Breast epithelium (tissue), 3 donors: Measurements from ENCODE around the gene MGAM2.

Experiments
- POLR2A ChIP-seq: fragments of 450-650 bp; IDR thresholded peaks from one replicate; pipeline ENCODE4 v1.6.1; 2016; ENCODE audit warnings: antibody characterized with exemption, mild to moderate bottlenecking, moderate library complexity
- POLR2AphosphoS5 ChIP-seq, 3 donors: sonication (generic); formaldehyde crosslinking; IDR thresholded peaks; one replicate each; pipeline ENCODE4 v1.6.1; 2017; ENCODE audit warnings: antibody characterized with exemption in 3 of 3

- TF ChIP-seq POLR2AphosphoS5 (IDR thresholded peaks at IDR 0.05) (no peak), POLR2A (no peak)
Measured at GRCh38 chr7:142172932-142173331, 61.4 kb downstream of the MGAM2 start.
